ENCODE data around the gene KLHDC9. TPM values are rescaled to one million over a fixed set of nuclear protein-coding genes. Genes with fewer than 3 reads are reported as not detected.

Gene KLHDC9
- total and polyA plus RNA-seq, 2 of the 13 experiments (the other 11 are each of a cell fraction or from before 2014, with no cell fraction given): 2.9 TPM

DNA sequence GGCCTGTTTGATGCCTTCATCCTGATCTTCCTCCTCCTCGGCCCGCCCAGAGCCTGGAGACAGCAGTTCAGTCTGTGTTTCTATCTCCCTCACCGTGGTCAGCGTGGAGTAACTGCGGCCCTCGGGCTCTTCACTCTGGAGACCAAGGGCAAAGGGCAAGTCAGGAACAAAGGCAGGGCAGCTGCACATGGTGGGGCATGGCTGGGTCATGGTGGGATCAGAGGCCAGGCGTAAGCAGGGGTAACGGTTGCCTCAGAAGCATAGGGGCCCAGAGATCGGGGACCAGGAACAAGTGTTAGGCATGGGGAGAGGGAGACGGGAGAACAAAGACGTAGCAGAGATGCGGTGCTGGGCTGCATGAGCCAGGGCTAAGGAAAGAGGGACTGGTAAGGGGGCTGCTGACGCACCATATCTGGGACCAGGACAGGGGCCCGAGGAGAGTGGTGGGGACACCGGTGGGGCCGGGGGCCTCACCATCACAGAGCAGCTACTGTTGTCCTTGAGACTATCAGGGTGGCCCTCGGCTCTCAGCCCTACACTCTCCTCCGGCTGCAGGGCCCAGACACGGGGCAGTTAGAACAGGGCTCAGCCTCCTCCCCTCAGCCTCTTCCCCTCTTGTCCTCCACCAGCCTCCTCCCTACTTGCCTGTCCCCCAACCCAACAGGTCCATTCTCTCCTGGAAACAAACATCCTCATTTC is 25.3 kb upstream of the KLHDC9 start (continued):
- TF ChIP-seq ZNF296 (CRISPR knock-in tag; conservative IDR thresholded peaks at IDR 0.05) (peak; percentile 24; the same call in 1 of the 2 replicates), ZFP36L2 (CRISPR knock-in tag; IDR thresholded peaks at IDR 0.05) (no peak), NCOA1 (CRISPR knock-in tag; IDR thresholded peaks at IDR 0.05) (no peak)
- TF ChIP-seq, protein P1, sequence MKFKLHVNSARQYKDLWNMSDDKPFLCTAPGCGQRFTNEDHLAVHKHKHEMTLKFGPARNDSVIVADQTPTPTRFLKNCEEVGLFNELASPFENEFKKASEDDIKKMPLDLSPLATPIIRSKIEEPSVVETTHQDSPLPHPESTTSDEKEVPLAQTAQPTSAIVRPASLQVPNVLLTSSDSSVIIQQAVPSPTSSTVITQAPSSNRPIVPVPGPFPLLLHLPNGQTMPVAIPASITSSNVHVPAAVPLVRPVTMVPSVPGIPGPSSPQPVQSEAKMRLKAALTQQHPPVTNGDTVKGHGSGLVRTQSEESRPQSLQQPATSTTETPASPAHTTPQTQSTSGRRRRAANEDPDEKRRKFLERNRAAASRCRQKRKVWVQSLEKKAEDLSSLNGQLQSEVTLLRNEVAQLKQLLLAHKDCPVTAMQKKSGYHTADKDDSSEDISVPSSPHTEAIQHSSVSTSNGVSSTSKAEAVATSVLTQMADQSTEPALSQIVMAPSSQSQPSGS (CRISPR knock-in tag; IDR thresholded peaks at IDR 0.05): no peak
- TF ChIP-seq, protein P2, sequence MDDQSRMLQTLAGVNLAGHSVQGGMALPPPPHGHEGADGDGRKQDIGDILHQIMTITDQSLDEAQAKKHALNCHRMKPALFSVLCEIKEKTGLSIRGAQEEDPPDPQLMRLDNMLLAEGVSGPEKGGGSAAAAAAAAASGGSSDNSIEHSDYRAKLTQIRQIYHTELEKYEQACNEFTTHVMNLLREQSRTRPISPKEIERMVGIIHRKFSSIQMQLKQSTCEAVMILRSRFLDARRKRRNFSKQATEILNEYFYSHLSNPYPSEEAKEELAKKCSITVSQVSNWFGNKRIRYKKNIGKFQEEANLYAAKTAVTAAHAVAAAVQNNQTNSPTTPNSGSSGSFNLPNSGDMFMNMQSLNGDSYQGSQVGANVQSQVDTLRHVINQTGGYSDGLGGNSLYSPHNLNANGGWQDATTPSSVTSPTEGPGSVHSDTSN (CRISPR knock-in tag; IDR thresholded peaks at IDR 0.05; ENCODE audit: borderline replicate concordance): no peak

DNA sequence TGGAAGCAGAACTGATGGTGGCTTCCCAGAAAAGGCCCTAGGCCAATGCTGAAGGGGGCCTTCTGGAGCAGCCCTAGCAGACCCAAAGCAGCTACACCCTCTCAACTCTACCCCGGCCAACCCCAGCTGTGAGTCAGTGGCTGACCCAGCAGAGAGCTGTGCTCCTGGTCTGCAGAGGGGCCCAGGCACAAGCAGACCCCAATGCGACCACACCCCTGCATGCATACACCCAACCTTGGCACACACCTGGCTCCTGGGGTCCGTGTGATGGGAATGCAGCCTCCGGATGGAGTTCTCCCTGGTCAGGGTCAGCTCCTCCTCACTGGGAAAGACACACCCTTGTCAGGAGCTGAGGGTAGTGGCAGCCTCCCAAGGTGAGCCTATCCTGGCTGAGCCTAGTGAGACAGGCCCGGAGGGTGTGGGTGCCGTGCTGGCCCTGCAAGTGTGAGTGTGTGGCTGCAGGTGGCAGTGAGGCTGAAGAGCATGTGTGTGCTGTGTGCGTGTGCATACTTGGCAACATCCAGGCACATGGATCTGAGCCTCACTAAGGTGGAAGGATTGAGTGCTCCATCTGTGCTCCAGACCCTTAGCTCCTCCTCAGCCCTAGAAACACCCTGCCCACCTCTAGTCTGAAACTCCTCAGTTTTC is 24.6 kb upstream of the KLHDC9 start:
- intact Hi-C loops (cut with micrococcal nuclease; ENCODE audit: unreplicated experiment): no loop called here
- in situ Hi-C loops (cut with HindIII; ENCODE audit: extremely low pct_ligation_motif_present, low pct_unique_long_range_greater_than_20kb): no loop called here
- POLR2A ChIA-PET: interaction anchor here (0.6 to 3.8 kb wide), 5 partner anchors 28 to 59 kb away, joined by 3 to 21 read pairs (median 6); partner anchors contain the start of genes DEDD, F11R, NIT1 and PFDN2
- no peak overlapping the region for H2AFZ ChIP-seq (ENCODE audit: low read length)
- BruUV-seq (replicated peaks): no TSS peak
- H3K27me3 ChIP-seq (ENCODE audit: control insufficient read depth in 1 of 2, insufficient read depth in 2 of 2, low read length in 2 of 2): no peaks in the 10 kb centered on the region
- no CpG with 5 or more reads among the region's 7 CpGs for WGBS (ENCODE audit: low lambda C conversion rate)
- H3K9ac ChIP-seq (ENCODE audit: insufficient read depth, low read depth, low read length): peak overlapping the region; percentile 70
- peak overlapping the region; percentile 96 for H3K4me2 ChIP-seq (ENCODE audit: low read depth, low read length)
- H3K79me2 ChIP-seq (ENCODE audit: insufficient read depth, low read length): no peaks in the 10 kb centered on the region
- peak overlapping the region; percentile 40 for H3K27ac ChIP-seq (ENCODE audit: extremely low read length, insufficient read depth, low read length)
- no peaks in the 10 kb centered on the region for H3K36me3 ChIP-seq (replicated peaks in 1 of 2; ENCODE audit: control insufficient read depth in 1 of 2, insufficient read depth in 2 of 2, low read length in 2 of 2)
- H3K9me3 ChIP-seq (ENCODE audit: low read length): no peaks in the 10 kb centered on the region
- peak; percentile 83 for ATAC-seq
- peak; percentile 50 for DNase-seq (ENCODE audit: low spot score)
- CTCF ChIA-PET (ENCODE audit: low intra/inter-chr PET ratio, low total read pairs): interaction anchor here (4.5 kb wide), 1 partner anchor 24 kb away, joined by 50 read pairs; the partner anchor contains the start of gene KLHDC9
- no peaks in the 10 kb centered on the region for H4K20me1 ChIP-seq (ENCODE audit: insufficient read depth, low read length)
- peaks cover 41% of the 10 kb centered on the region for H3K4me1 ChIP-seq (ENCODE audit: insufficient read depth, low read length)
- H3K4me3 ChIP-seq (replicated peaks in 1 of 3; ENCODE audit: insufficient read depth in 1 of 3, low read depth in 2 of 3, low read length in 3 of 3): peak overlapping the region; percentile 62 to 75 (median 64)
- FAIRE-seq: peak; percentile 32
- TF ChIP-seq, protein P3, sequence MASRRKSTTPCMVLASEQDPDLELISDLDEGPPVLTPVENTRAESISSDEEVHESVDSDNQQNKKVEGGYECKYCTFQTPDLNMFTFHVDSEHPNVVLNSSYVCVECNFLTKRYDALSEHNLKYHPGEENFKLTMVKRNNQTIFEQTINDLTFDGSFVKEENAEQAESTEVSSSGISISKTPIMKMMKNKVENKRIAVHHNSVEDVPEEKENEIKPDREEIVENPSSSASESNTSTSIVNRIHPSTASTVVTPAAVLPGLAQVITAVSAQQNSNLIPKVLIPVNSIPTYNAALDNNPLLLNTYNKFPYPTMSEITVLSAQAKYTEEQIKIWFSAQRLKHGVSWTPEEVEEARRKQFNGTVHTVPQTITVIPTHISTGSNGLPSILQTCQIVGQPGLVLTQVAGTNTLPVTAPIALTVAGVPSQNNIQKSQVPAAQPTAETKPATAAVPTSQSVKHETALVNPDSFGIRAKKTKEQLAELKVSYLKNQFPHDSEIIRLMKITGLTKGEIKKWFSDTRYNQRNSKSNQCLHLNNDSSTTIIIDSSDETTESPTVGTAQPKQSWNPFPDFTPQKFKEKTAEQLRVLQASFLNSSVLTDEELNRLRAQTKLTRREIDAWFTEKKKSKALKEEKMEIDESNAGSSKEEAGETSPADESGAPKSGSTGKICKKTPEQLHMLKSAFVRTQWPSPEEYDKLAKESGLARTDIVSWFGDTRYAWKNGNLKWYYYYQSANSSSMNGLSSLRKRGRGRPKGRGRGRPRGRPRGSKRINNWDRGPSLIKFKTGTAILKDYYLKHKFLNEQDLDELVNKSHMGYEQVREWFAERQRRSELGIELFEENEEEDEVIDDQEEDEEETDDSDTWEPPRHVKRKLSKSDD (CRISPR knock-in tag; IDR thresholded peaks at IDR 0.05; ENCODE audit: low read depth): 0 out of 2 replicates have a peak, but pooled peaks have one; percentile 11
- TF ChIP-seq, protein P4, sequence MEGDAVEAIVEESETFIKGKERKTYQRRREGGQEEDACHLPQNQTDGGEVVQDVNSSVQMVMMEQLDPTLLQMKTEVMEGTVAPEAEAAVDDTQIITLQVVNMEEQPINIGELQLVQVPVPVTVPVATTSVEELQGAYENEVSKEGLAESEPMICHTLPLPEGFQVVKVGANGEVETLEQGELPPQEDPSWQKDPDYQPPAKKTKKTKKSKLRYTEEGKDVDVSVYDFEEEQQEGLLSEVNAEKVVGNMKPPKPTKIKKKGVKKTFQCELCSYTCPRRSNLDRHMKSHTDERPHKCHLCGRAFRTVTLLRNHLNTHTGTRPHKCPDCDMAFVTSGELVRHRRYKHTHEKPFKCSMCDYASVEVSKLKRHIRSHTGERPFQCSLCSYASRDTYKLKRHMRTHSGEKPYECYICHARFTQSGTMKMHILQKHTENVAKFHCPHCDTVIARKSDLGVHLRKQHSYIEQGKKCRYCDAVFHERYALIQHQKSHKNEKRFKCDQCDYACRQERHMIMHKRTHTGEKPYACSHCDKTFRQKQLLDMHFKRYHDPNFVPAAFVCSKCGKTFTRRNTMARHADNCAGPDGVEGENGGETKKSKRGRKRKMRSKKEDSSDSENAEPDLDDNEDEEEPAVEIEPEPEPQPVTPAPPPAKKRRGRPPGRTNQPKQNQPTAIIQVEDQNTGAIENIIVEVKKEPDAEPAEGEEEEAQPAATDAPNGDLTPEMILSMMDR (CRISPR knock-in tag; IDR thresholded peaks at IDR 0.05): peak; percentile 58
- TF ChIP-seq, protein P5, sequence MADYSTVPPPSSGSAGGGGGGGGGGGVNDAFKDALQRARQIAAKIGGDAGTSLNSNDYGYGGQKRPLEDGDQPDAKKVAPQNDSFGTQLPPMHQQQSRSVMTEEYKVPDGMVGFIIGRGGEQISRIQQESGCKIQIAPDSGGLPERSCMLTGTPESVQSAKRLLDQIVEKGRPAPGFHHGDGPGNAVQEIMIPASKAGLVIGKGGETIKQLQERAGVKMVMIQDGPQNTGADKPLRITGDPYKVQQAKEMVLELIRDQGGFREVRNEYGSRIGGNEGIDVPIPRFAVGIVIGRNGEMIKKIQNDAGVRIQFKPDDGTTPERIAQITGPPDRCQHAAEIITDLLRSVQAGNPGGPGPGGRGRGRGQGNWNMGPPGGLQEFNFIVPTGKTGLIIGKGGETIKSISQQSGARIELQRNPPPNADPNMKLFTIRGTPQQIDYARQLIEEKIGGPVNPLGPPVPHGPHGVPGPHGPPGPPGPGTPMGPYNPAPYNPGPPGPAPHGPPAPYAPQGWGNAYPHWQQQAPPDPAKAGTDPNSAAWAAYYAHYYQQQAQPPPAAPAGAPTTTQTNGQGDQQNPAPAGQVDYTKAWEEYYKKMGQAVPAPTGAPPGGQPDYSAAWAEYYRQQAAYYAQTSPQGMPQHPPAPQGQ (CRISPR knock-in tag; IDR thresholded peaks at IDR 0.05; ENCODE audit: borderline replicate concordance): 0 out of 2 replicates have a peak, but pooled peaks have one; percentile 46
- no peak for TF ChIP-seq ZNF30 (CRISPR knock-in tag; IDR thresholded peaks at IDR 0.05)
- no peak for TF ChIP-seq ZMAT3 (CRISPR knock-in tag; conservative IDR thresholded peaks at IDR 0.05)
- TF ChIP-seq PHF21A (CRISPR knock-in tag; IDR thresholded peaks at IDR 0.05): no peak

Data from HepG2 (cell line).